ENCODE measurements around the gene PPIH.
"Not testable (repeated sequence)": the region's sequence is repeated elsewhere in the genome, so short reads cannot be mapped to it uniquely, and the experiment has no call there.

The PPIH gene

GRCh38 chr1:42681741-42682483 lies 23.7 kb downstream of the PPIH start, which contains the start of gene YBX1:
YBX1 (plus strand) TSS chr1:42682418; CDS start chr1:42682566, 148 bp downstream.
- in situ Hi-C loops (cut with HindIII; ENCODE audit: low sequenced_read_pairs), result no loop called here

- in situ Hi-C loops (cut with HindIII; ENCODE audit: low sequenced_read_pairs), result not testable (repeated sequence)
Measured at GRCh38 chr1:42682484-42682738, 24.2 kb downstream of the PPIH start.

DNA sequence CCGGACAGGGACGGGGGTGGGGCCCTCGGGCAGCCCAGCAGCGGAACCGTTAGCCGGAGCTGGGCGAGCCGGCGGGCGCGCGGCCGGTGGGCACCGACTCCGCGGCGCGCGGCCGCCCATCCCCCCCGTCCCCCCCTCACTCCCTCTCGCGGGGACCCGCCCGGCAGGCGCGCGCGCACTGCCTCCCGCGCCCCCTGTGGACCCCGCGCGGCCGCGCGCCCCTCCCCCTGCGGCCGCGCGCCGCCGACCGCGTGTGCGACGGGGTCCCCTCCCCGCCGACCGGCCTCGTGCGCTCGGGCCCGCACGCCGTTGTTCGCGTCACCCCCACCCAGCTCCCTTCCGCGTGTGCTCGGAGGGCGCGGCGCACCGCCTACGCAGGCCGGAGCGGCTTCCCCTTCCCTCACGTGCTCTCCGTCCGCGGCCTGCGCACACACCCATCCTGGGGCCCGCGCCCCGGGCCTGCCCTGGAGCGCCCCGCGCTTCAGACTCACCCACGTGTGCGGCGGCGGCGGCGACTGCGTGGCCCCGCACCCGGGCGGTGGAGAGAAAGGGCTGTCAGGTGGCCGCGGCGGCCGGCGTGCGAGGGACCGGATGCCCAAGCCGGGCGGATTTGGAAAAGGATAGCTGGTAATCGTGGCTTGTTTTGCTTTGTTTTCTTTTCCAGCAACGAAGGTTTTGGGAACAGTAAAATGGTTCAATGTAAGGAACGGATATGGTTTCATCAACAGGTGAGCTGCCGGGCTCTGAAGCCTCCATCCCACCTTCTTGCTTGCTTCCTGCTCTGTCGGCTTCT lies 24.7 kb downstream of the PPIH start:
- in situ Hi-C loops (cut with HindIII; ENCODE audit: low sequenced_read_pairs), result no loop called here

DNA sequence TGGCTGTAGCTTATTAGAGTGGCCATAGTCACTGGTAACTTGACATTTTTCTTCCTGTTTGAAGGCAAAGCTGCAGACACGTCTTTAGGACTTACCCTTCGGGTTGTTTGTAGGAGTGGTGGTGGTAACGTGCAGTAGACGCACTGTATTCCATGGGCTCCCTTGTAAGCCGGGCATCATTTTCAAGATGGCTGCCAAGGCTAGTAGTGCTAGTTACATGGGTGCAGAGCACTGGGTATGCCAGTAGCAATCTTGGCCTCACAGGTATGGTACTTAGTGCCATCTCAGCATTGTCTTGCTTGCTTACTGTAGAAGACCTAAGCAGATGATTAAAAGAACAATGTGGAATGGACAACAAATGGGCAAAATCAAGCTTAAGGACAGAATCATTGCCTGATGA lies 25.9 kb downstream of the PPIH start:
- in situ Hi-C loops (cut with HindIII; ENCODE audit: low sequenced_read_pairs), result no loop called here

DNA sequence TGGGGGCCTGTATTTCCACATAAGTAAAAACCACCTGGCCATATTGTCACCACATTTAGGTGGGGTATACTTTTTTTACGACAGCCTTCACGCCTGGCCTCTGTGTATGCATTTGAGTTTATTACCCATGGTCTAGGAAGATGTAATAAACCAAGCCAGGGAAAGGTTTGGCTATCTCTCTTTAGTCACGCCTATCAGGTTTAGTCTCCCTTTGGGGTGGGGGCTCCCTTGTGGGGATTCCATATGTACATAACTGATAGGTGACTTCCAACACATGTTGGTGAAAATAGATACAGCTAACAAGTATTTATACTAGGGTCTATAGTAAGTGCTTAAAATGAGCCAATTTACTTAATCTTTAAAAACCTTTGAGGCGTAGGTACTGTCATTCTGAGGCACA lies 28.2 kb downstream of the PPIH start:
- in situ Hi-C loops (cut with HindIII; ENCODE audit: low sequenced_read_pairs), result no loop called here

GRCh38 chr1:42689912-42690311 lies 31.7 kb downstream of the PPIH start:
- in situ Hi-C loops (cut with HindIII; ENCODE audit: low sequenced_read_pairs), result no loop called here

GRCh38 chr1:42690477-42691156 lies 32.4 kb downstream of the PPIH start:
- in situ Hi-C loops (cut with HindIII; ENCODE audit: low sequenced_read_pairs), result no loop called here

GRCh38 chr1:42691157-42691498 lies 32.9 kb downstream of the PPIH start:
- in situ Hi-C loops (cut with HindIII; ENCODE audit: low sequenced_read_pairs), result no loop called here

DNA sequence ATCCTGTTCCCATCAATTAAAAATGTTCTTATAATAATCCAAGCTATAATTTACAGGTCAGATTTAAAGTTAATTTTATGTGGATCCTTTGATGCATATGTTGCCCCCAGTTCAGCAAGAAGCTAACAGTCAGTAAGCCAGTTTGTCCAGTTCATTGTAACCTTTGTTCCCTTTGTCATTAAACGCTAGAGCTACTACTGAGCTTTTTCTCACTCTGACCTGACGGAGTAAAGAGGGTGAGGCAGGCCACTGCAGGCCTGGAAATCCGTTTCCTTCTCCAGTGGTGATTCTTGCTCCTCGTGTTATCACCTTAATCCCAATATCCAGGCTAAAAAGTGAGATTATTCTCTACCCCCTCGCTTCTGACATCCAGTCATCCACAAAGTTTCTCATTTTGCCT lies 34.2 kb downstream of the PPIH start:
- in situ Hi-C loops (cut with HindIII; ENCODE audit: low sequenced_read_pairs), result no loop called here

- in situ Hi-C loops (cut with HindIII; ENCODE audit: low sequenced_read_pairs), result no loop called here
Measured at GRCh38 chr1:42692911-42693310, 34.7 kb downstream of the PPIH start.

DNA sequence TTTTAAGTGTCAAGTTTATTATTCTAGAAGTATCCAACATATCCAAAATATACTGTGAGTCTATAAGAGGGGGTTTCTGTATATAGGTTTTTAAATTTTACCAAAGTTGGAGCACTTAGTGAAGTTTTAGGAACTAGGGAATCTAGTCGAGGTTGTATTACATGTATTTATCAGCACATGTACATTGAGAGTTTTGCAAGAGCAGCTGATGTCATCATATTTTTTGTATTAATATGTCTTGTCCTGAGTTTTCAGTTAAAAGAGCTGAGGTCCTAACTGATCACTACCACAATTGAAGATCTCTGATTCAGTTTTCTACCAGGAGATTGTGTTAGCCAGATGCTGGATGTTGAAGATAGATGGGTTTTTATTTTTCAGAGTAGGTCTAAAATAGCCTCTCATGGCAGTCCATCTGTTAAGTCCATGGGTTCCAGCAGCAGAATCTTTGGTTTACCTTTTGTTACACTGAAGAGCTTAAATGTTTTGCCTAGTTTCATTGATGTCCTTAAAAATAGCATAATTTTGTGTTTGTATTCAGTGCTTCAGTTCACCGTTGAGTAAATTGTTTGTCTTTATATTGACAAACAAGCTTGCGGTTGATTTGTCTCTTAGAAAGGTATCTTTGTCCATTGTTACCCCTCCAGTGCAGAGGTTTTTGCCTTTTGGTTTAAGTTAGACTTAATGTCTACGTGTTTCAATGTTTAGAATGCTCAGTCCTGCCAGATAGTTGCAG lies 40.0 kb downstream of the PPIH start:
- in situ Hi-C loops (cut with HindIII; ENCODE audit: low sequenced_read_pairs), result no loop called here

- in situ Hi-C loops (cut with HindIII; ENCODE audit: low sequenced_read_pairs), result no loop called here
Measured at GRCh38 chr1:42700006-42700405, 41.8 kb downstream of the PPIH start.

- in situ Hi-C loops (cut with HindIII; ENCODE audit: low sequenced_read_pairs), result no loop called here
Measured at GRCh38 chr1:42703888-42704464, 45.8 kb downstream of the PPIH start.

DNA sequence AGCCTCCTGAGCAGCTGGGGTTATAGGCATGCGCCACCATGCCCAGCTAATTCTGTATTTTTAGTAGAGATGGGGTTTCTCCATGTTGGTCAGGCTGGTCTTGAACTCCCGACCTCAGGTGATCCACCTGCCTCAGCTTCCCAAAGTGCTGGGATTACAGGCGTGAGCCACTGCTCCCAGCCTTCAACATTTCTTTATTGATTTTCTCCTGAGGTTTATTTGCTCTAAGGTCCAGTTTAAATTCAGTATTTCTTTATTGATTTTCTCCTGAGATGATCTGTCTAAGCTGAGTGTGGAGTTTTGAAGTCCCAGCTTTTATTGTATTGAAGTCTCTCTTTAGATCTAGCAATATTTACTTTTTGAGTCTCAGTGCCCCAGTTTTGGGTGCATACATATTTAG lies 54.6 kb downstream of the PPIH start:
- in situ Hi-C loops (cut with HindIII; ENCODE audit: low sequenced_read_pairs), result not testable (repeated sequence)

DNA sequence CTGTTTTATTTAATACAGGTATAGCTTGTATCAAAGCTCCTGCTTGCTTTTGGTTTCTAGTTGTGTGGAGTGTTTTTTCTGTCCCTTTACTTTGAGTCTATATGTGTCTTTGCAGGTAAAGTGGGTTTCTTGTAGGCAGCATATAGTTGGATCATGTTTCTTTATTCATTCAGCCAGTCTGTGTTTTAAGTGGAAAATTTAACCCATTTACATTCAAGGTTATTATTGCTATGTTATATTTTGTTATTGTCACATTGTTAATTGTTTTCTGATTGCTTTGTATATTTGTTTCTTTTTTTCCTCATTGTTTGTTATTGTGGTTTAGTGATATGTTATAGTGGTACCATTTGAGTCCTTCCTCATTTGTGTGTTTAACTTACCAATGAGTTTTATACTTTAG lies 55.1 kb downstream of the PPIH start:
- in situ Hi-C loops (cut with HindIII; ENCODE audit: low sequenced_read_pairs), result no loop called here

- in situ Hi-C loops (cut with HindIII; ENCODE audit: low sequenced_read_pairs), result not testable (repeated sequence)
Measured at GRCh38 chr1:42714441-42714840, 56.2 kb downstream of the PPIH start.

DNA sequence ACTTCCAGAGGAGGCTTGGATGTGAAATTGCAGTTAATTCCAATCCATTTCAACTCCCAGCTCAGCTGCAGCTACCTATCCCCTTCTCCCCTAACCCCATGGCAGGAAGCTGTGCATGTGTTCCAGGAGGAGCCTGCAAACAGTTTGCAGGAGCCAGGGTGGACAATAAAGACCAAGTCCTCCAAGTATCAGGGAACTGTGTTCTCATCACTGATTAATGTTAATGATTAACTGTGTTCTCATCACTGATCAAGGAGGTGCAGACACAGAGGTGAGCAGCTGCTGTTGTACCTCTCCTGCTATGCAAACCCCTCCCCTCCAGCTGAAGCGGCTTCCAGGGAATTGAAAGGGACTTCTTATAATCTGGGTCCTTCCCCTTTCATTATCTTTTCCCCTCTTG lies 62.6 kb downstream of the PPIH start:
- in situ Hi-C loops (cut with HindIII; ENCODE audit: low sequenced_read_pairs), result no loop called here

GRCh38 chr1:42721926-42722325 lies 63.7 kb downstream of the PPIH start:
- in situ Hi-C loops (cut with HindIII; ENCODE audit: low sequenced_read_pairs), result no loop called here

DNA sequence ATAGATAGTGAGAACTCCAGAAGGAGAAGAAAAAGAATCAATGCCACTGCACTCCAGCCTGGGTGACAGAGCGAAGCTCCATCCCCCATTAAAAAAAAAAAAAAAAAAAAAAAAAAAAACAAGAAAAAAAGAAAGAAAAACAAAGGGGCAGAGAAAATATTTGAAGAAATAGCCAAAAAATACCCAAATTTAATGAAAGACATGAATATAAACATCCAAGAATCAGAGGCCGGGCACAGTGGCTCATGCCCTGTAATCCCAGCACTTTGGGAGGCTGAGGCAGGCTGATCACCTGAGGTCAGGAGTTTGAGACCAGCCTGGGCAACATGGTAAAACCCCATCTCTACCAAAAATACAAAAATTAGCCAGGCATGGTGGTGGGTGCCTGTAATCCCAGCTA lies 64.2 kb downstream of the PPIH start:
- in situ Hi-C loops (cut with HindIII; ENCODE audit: low sequenced_read_pairs), result not testable (repeated sequence)

DNA sequence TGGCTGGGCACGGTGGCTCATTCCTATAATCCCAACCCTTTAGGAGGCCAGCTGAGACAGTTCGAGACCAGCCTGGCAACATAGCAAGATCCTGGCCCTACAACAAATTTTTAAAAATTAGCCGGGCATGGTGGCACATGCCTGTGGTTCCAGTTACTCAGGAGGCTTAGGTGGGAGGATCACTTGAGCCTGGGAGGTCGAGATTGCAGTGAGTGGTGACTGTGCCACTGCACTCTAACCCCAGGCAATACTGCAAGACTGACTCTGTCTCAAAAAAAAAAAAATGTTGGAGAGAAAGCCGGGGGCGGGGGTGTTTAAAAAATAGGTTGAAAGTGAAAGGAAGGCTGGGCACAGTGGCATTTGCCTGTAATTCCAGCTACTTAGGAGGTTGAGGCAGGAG lies 65.3 kb downstream of the PPIH start:
- in situ Hi-C loops (cut with HindIII; ENCODE audit: low sequenced_read_pairs), result no loop called here

DNA sequence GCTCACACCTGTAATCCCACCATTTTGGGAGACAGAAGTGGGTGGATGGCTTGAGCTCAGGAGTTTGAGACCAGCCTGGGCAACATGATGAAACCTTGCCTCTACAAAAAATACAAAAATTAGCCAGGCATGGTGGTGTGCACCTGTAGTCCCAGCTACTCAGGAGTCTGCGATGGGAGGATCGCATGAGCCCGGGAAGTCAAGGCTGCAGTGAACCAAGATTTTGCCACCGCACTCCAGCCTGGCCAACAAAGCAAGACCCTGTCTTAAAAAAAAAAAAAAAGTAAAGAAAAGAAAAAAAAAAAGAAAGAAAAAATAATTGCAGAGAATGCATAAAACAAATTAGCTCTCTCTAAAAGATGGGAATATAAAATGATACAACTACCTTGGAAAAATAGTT lies 67.6 kb downstream of the PPIH start:
- in situ Hi-C loops (cut with HindIII; ENCODE audit: low sequenced_read_pairs), result not testable (repeated sequence)
